HepG2 (cell line): ENCODE results near the gene DMPK. TPM values are rescaled to one million over a fixed set of nuclear protein-coding genes. Genes with fewer than 3 reads are reported as not detected.

Experiments
- CTCF ChIP-seq: sonication (generic); formaldehyde crosslinking; IDR thresholded peaks from 2 replicates; pipeline ENCODE4 v1.5.0; 2020; ENCODE audit warnings: mild to moderate bottlenecking, missing genetic modification reagents, moderate library complexity
- ERF ChIP-seq: IDR thresholded peaks from 2 replicates; pipeline ENCODE4 v1.6.1; 2018; ENCODE audit warnings: missing biosample characterization, missing genetic modification reagents
- FOSL2 ChIP-seq: sonication (generic); formaldehyde crosslinking; IDR thresholded peaks from 2 replicates; pipeline ENCODE4 v1.4.0; 2020; ENCODE audit warnings: missing genetic modification reagents
- FOXO4 ChIP-seq: sonication (generic); formaldehyde crosslinking; conservative IDR thresholded peaks from 2 replicates; pipeline ENCODE4 v1.8.1; 2023; ENCODE audit warnings: missing genetic modification reagents
- GATA4 ChIP-seq: sonication (generic); IDR thresholded peaks from 2 replicates; pipeline ENCODE4 v1.6.1; 2016; ENCODE audit warnings: antibody characterized with exemption, low read depth, borderline replicate concordance
- HMG20A ChIP-seq: IDR thresholded peaks from 2 replicates; pipeline ENCODE4 v1.6.1; 2016; ENCODE audit warnings: borderline replicate concordance
- ISL2 ChIP-seq: sonication (generic); formaldehyde crosslinking; IDR thresholded peaks from 2 replicates; pipeline ENCODE4 v1.5.0; 2020; ENCODE audit warnings: missing genetic modification reagents
- JUND ChIP-seq: sonication (generic); formaldehyde crosslinking; IDR thresholded peaks from 2 replicates; pipeline ENCODE4 v1.8.0; 2022; ENCODE audit warnings: mild to moderate bottlenecking, missing genetic modification reagents
- LRRFIP1 ChIP-seq: sonication (generic); formaldehyde crosslinking; conservative IDR thresholded peaks from 2 replicates; pipeline ENCODE4 v1.4.0; 2020; ENCODE audit warnings: missing genetic modification reagents
- MIER3 ChIP-seq: IDR thresholded peaks from 2 replicates; pipeline ENCODE4 v1.6.1; 2016; ENCODE audit warnings: missing compliant biosample characterization, borderline replicate concordance
- PHF21A ChIP-seq: sonication (generic); formaldehyde crosslinking; IDR thresholded peaks from 2 replicates; pipeline ENCODE4 v1.5.0; 2020; ENCODE audit warnings: mild to moderate bottlenecking, missing genetic modification reagents
- PITX1 ChIP-seq: sonication (generic); formaldehyde crosslinking; IDR thresholded peaks from 2 replicates; pipeline ENCODE4 v1.5.1; 2020; ENCODE audit warnings: mild to moderate bottlenecking, missing genetic modification reagents
- SKIL ChIP-seq: sonication (generic); formaldehyde crosslinking; IDR thresholded peaks from 2 replicates; pipeline ENCODE4 v1.8.0; 2022; ENCODE audit warnings: missing genetic modification reagents, mild to moderate bottlenecking, moderate library complexity, borderline replicate concordance
- SP2 ChIP-seq: sonication (generic); formaldehyde crosslinking; IDR thresholded peaks from 2 replicates; pipeline ENCODE4 v1.5.1; 2020; ENCODE audit warnings: mild to moderate bottlenecking, missing genetic modification reagents
- TFAP4 ChIP-seq: sonication (generic); IDR thresholded peaks from 2 replicates; pipeline ENCODE4 v1.6.1; 2016; ENCODE audit warnings: low read depth, borderline replicate concordance
- ZBTB7A ChIP-seq: sonication (generic); formaldehyde crosslinking; IDR thresholded peaks from 2 replicates; pipeline ENCODE4 v1.8.0; 2022; ENCODE audit warnings: mild to moderate bottlenecking, missing genetic modification reagents
- ZNF264 ChIP-seq: sonication (generic); formaldehyde crosslinking; IDR thresholded peaks from 2 replicates; pipeline ENCODE4 v1.4.0; 2020; ENCODE audit warnings: missing genetic modification reagents
- ZNF30 ChIP-seq: sonication (generic); formaldehyde crosslinking; IDR thresholded peaks from 2 replicates; pipeline ENCODE4 v1.5.0; 2020; ENCODE audit warnings: mild to moderate bottlenecking, missing genetic modification reagents
- ZNF317 ChIP-seq: sonication (generic); formaldehyde crosslinking; IDR thresholded peaks from 2 replicates; pipeline ENCODE4 v1.5.0; 2020; ENCODE audit warnings: mild to moderate bottlenecking, missing genetic modification reagents
- ZNF33B ChIP-seq: sonication (generic); formaldehyde crosslinking; IDR thresholded peaks from 2 replicates; pipeline ENCODE4 v1.5.1; 2020; ENCODE audit warnings: mild to moderate bottlenecking, missing genetic modification reagents
- polyA plus RNA-seq, 8 experiments: library from polyadenylated mRNA; depleted of rRNA in 3 of 8; stranded (reverse) in 7 of 8; unstranded in 1 of 8; fragments of >200 nt; fragmentation: Illumina TruSeq in 4 of 8; extraction: Trizol in 4 of 8; gene quantifications; 2 replicates each; pipeline versions ENCODE4 v1.2.1 to v1.2.3, GENCODE V29; 2011 to 2016; ENCODE audit warnings: low read depth in 4 of 8, missing spikeins in 1 of 8, mixed read lengths in 1 of 8; ENCODE audit not compliant: insufficient read depth in 1 of 8
- total RNA-seq, 5 experiments: library from RNA; depleted of rRNA; stranded (reverse); fragments of >200 nt; fragmentation: Illumina TruSeq; extraction: Trizol; gene quantifications; 2 replicates each; pipeline ENCODE4 v1.2.3, GENCODE V29; 2016; ENCODE audit warnings: low read depth in 1 of 5

DMPK gene
- total and polyA plus RNA-seq, 2 of the 13 experiments (the other 11 are each of a cell fraction or from before 2014, with no cell fraction given), result 5.3 to 8.8 TPM

GRCh38 chr19:45730368-45731288 is 51.7 kb downstream of the DMPK start, which contains the start of gene FBXO46 (continued):
- peak; percentile 75 for TF ChIP-seq CTCF (CRISPR knock-in tag)
- TF ChIP-seq ZBTB7A, result 0 out of 2 replicates have a peak, but pooled peaks have one; percentile 39
- TF ChIP-seq SKIL (CRISPR knock-in tag), result peak; percentile 38; the same call in 1 of the 2 replicates
- peak; percentile 45; the same call in 1 of the 2 replicates for TF ChIP-seq TFAP4
- peak; percentile 47; the same call in 1 of the 2 replicates for TF ChIP-seq GATA4
- TF ChIP-seq PHF21A (CRISPR knock-in tag), result peak; percentile 70; the same call in 1 of the 2 replicates
- peak; percentile 28; the same call in 1 of the 2 replicates for TF ChIP-seq MIER3 (CRISPR knock-in tag)
- TF ChIP-seq PITX1 (CRISPR knock-in tag), result peak; percentile 37; the same call in 1 of the 2 replicates
- 0 out of 2 replicates have a peak, but pooled peaks have one; percentile 29 for TF ChIP-seq ZNF264 (CRISPR knock-in tag)
- TF ChIP-seq ZNF317 (CRISPR knock-in tag), result peak; percentile 65
- 0 out of 2 replicates have a peak, but pooled peaks have one; percentile 27 for TF ChIP-seq JUND (CRISPR knock-in tag)
- TF ChIP-seq FOXO4 (CRISPR knock-in tag), result 0 out of 2 replicates have a peak, but pooled peaks have one; percentile 82
- TF ChIP-seq FOSL2 (CRISPR knock-in tag), result peak; percentile 35
- no peak for TF ChIP-seq ZNF30 (CRISPR knock-in tag)
- peak; percentile 39 for TF ChIP-seq ISL2 (CRISPR knock-in tag)
- no peak; the same call in 1 of the 2 replicates for TF ChIP-seq HMG20A (CRISPR knock-in tag)
- TF ChIP-seq ZNF33B, result no peak
- TF ChIP-seq LRRFIP1 (CRISPR knock-in tag), result no peak
- TF ChIP-seq SP2 (CRISPR knock-in tag), result 0 out of 2 replicates have a peak, but pooled peaks have one; percentile 47
- 0 out of 2 replicates have a peak, but pooled peaks have one; percentile 52 for TF ChIP-seq ERF (CRISPR knock-in tag)
